B cell (primary cell): Measurements from ENCODE around the gene B3GNT9. TPM values are rescaled to one million over a fixed set of nuclear protein-coding genes. Genes with fewer than 3 reads are reported as not detected.

Experiments
- ATAC-seq: fragments of 200-7000 bp; cut with Tn5 transposase; one replicate; pipeline ENCODE4 v1.10.0; 2021; ENCODE audit warnings: low read depth, mild to moderate bottlenecking, moderate number of reproducible peaks, moderate library complexity
- CTCF ChIA-PET: fragments of 350-600 bp; sonication (Branson Sonifier 250); formaldehyde crosslinking; loops from one replicate; lab custom pipeline; 2021; ENCODE audit warnings: antibody characterized with exemption, inconsistent platforms; lab: Charles Lee
- POLR2A ChIA-PET: fragments of 350-600 bp; sonication (Branson Sonifier 250); formaldehyde crosslinking; loops from one replicate; lab custom pipeline; 2021; ENCODE audit warnings: antibody characterized with exemption; lab: Charles Lee
- DNase-seq: peaks from one replicate; pipeline ENCODE4 v3.0.0; 2013
- H2AFZ ChIP-seq: 2 replicates; pipeline ENCODE4 v1.6.1; 2012; ENCODE audit warnings: mild to moderate bottlenecking, low read depth, low read length; ENCODE audit not compliant: insufficient read depth, poor library complexity, severe bottlenecking
- H3K27ac ChIP-seq, 2 donors: 1 replicate in 1 of 2; 2 replicates in 1 of 2; pipeline ENCODE4 v1.5.1; 2012 to 2013; ENCODE audit warnings: low read length in 2 of 2, mild to moderate bottlenecking in 2 of 2, moderate library complexity in 1 of 2
- H3K27me3 ChIP-seq, 4 experiments: fragments of 200-600 bp in 1 of 4; sonication (generic) in 1 of 4; replicated peaks in 1 of 4; 1 replicate in 2 of 4; 2 replicates in 2 of 4; pipeline versions ENCODE4 v1.6.1 to v1.7.0; 2013 to 2016; ENCODE audit warnings: low read length in 3 of 4, mild to moderate bottlenecking in 2 of 4, mixed read lengths in 1 of 4, moderate library complexity in 1 of 4; ENCODE audit not compliant: insufficient read depth in 4 of 4, control insufficient read depth in 3 of 4; ENCODE audit errors: control extremely low read depth in 1 of 4
- H3K36me3 ChIP-seq, 2 experiments: replicated peaks in 1 of 2; 1 replicate in 1 of 2; 2 replicates in 1 of 2; pipeline versions ENCODE4 v1.6.1 to v1.7.1; 2013; ENCODE audit warnings: low read length in 1 of 2; ENCODE audit not compliant: insufficient read depth in 2 of 2, control insufficient read depth in 1 of 2; ENCODE audit errors: control extremely low read depth in 1 of 2, extremely low read depth in 1 of 2
- H3K4me1 ChIP-seq, 2 donors: fragments of 200-600 bp in 1 of 2; sonication (generic) in 1 of 2; 1 replicate in 1 of 2; 2 replicates in 1 of 2; pipeline versions ENCODE4 v1.5.1 to v1.6.1; 2013 to 2017; ENCODE audit warnings: low read length in 2 of 2; ENCODE audit not compliant: control insufficient read depth in 2 of 2, insufficient read depth in 2 of 2
- H3K4me2 ChIP-seq: replicated peaks from 2 replicates; pipeline ENCODE3; 2012; ENCODE audit warnings: mild to moderate bottlenecking, low read depth, low read length; ENCODE audit not compliant: poor library complexity, severe bottlenecking
- H3K4me3 ChIP-seq, 5 experiments: fragments of 200-600 bp in 1 of 5; sonication (generic) in 1 of 5; 1 replicate in 3 of 5; 2 replicates in 2 of 5; pipeline versions ENCODE4 v1.5.1 to v1.7.0; 2011 to 2016; ENCODE audit warnings: low read length in 4 of 5, mild to moderate bottlenecking in 4 of 5, low read depth in 2 of 5, control low read depth in 1 of 5, moderate library complexity in 1 of 5; ENCODE audit not compliant: insufficient read depth in 1 of 5; ENCODE audit errors: control extremely low read depth in 1 of 5, extremely low read depth in 1 of 5
- H3K79me2 ChIP-seq: fragments of 200-600 bp; sonication (generic); one replicate; pipeline ENCODE4 v1.6.0; 2016; ENCODE audit warnings: low read length; ENCODE audit not compliant: control insufficient read depth, insufficient read depth
- H3K9ac ChIP-seq: fragments of 200-600 bp; sonication (generic); 2 replicates; pipeline ENCODE4 v1.6.1; 2017; ENCODE audit warnings: mild to moderate bottlenecking, low read length, moderate library complexity
- H3K9me3 ChIP-seq, 3 donors: one replicate each; pipeline versions ENCODE4 v1.6.1 to v1.7.1; 2013; ENCODE audit warnings: low read length in 2 of 3; ENCODE audit not compliant: control insufficient read depth in 2 of 3, insufficient read depth in 1 of 3; ENCODE audit errors: control extremely low read depth in 1 of 3
- H4K20me1 ChIP-seq: 2 replicates; pipeline ENCODE4 v1.6.0; 2012; ENCODE audit warnings: mild to moderate bottlenecking, low read length; ENCODE audit not compliant: insufficient read depth, control insufficient read depth, poor library complexity, severe bottlenecking
- H3K27ac Mint-ChIP-seq: one replicate; pipeline ENCODE4 v1.8.0; 2021; ENCODE audit warnings: mixed read lengths
- H3K27me3 Mint-ChIP-seq: one replicate; pipeline ENCODE4 v1.8.0; 2021; ENCODE audit warnings: mixed read lengths
- H3K4me1 Mint-ChIP-seq: one replicate; pipeline ENCODE4 v1.8.0; 2021; ENCODE audit warnings: mixed read lengths
- H3K4me3 Mint-ChIP-seq: one replicate; pipeline ENCODE4 v1.8.0; 2021; ENCODE audit warnings: mixed read lengths
- H3K9me3 Mint-ChIP-seq: one replicate; pipeline ENCODE4 v1.8.0; 2022; ENCODE audit warnings: mixed read lengths; ENCODE audit not compliant: insufficient read depth
- CTCF ChIP-seq: fragments of 200-600 bp; IDR thresholded peaks from one replicate; pipeline ENCODE4 v1.8.0; 2022; ENCODE audit warnings: antibody characterized with exemption, mild to moderate bottlenecking
- EZH2 ChIP-seq: IDR thresholded peaks from 2 replicates; pipeline ENCODE4 v1.6.1; 2012; ENCODE audit warnings: borderline replicate concordance, low read depth, mild to moderate bottlenecking, moderate library complexity, low read length; ENCODE audit not compliant: insufficient read depth, poor library complexity, severe bottlenecking
- WGBS: methylation state at CpG from one replicate; pipeline ENCODE4 v1.1.5; 2013; ENCODE audit warnings: missing lambda C conversion rate; ENCODE audit not compliant: insufficient coverage; 5-methylcytosine and 5-hydroxymethylcytosine counted together
- intact Hi-C: fragments of 100-400 bp; cut with micrococcal nuclease; formaldehyde crosslinking; loops from one replicate; pipeline ENCODE4 v1.10.0; 2022
- polyA plus RNA-seq: library from polyadenylated mRNA; depleted of rRNA; stranded (reverse); fragments of >200 nt; gene quantifications from 2 replicates; pipeline ENCODE4 v1.2.3, GENCODE V29; 2012
- total RNA-seq, 2 donors: library from RNA; stranded (reverse); fragments of 120-200 nt in 1 of 2; gene quantifications; 1 replicate in 1 of 2; 2 replicates in 1 of 2; pipeline versions ENCODE4 v1.2.3 to v1.2.4, GENCODE V29; 2013 to 2022

The B3GNT9 gene
- total and polyA plus RNA-seq, 2 donors (not counting 1 experiment from before 2014, with no cell fraction given), result 1.6 to 2.5 TPM

GRCh38 chr16:67192781-67193361 lies 42.1 kb upstream of the B3GNT9 start:
- peak overlapping the region; percentile 65 for H3K27ac Mint-ChIP-seq
- DNase-seq (no peak), ATAC-seq (no peak)
- H3K27me3 Mint-ChIP-seq, result peaks cover 2% of the 10 kb centered on the region
- peaks cover 22 to 28% of the 10 kb centered on the region in 2 donors for H3K4me1 ChIP-seq
- H2AFZ ChIP-seq, result no peak overlapping the region
- peaks cover 34% of the 10 kb centered on the region for H3K4me1 Mint-ChIP-seq
- H3K36me3 ChIP-seq, result peaks cover 0 to 42% of the 10 kb centered on the region in 2 experiments
- H3K9me3 ChIP-seq, result peaks cover 0 to 5% (median 0%) of the 10 kb centered on the region in 3 donors
- peaks cover 43% of the 10 kb centered on the region for H3K79me2 ChIP-seq
- peak overlapping the region; percentile 94 for H3K9ac ChIP-seq
- H3K27me3 ChIP-seq, result peaks cover 0 to 11% (median 0%) of the 10 kb centered on the region in 4 experiments
- peak overlapping the region; percentile 54 to 98 (median 97) for H3K4me3 ChIP-seq
- no peaks in the 10 kb centered on the region for H3K9me3 Mint-ChIP-seq
- H3K4me2 ChIP-seq, result peak overlapping the region; percentile 97
- 34% methylated on average over 15 of the region's 17 CpGs for WGBS
- peaks cover 47% of the 10 kb centered on the region for H4K20me1 ChIP-seq
- no peak for TF ChIP-seq EZH2
- peak overlapping the region; percentile 52 to 93 for H3K27ac ChIP-seq
- POLR2A ChIA-PET, result interaction anchor here (0.6 to 2.2 kb wide), 2 partner anchors 27 to 34 kb away, joined by 3 to 4 read pairs; partner anchors contain the start of gene TMEM208
- CTCF ChIA-PET, result interaction anchor here (0.6 kb wide), 1 partner anchor 709 kb away, joined by 3 read pairs; no protein-coding TSS in a partner anchor
- H3K4me3 Mint-ChIP-seq, result peak overlapping the region; percentile 92
- intact Hi-C loops, result loop anchor here (1.0 to 2.0 kb wide), 4 partner anchors 10 to 54 kb away; partner anchors contain the start of genes FHOD1, MATCAP1 and TMEM208

GRCh38 chr16:67191995-67192681 lies 41.3 kb upstream of the B3GNT9 start, which contains the start of gene E2F4:
TSS of gene E2F4 (plus strand) at chr16:67192155. CDS start at chr16:67192228, 73 bp downstream.
- peak within 1 kb of the TSS; percentile 54 to 98 (median 97) for H3K4me3 ChIP-seq
- Mint-ChIP-seq H3K9me3 (no peaks in the 10 kb centered on the region), H3K27me3 (peaks cover 2% of the 10 kb centered on the region), H3K27ac (peak within 1 kb of the TSS; percentile 92), H3K4me3 (peak within 1 kb of the TSS; percentile 92), H3K4me1 (peaks cover 34% of the 10 kb centered on the region)
- TF ChIP-seq CTCF, result no peak
- POLR2A ChIA-PET, result interaction anchor here (0.6 to 2.2 kb wide), 2 partner anchors 26 to 34 kb away, joined by 3 to 4 read pairs; partner anchors contain the start of gene TMEM208
- peaks cover 0 to 35% of the 10 kb centered on the region in 2 experiments for H3K36me3 ChIP-seq
- H3K9ac ChIP-seq, result peak within 1 kb of the TSS; percentile 94
- ATAC-seq (peak; percentile 96), DNase-seq (peak; percentile 93)
- H4K20me1 ChIP-seq, result peaks cover 40% of the 10 kb centered on the region
- CTCF ChIA-PET, result interaction anchor here (0.6 kb wide), 1 partner anchor 709 kb away, joined by 3 read pairs; no protein-coding TSS in a partner anchor
- H3K4me1 ChIP-seq, result peaks cover 22 to 28% of the 10 kb centered on the region in 2 donors
- WGBS, result under 1% methylated on average over 54 of the region's 54 CpGs
- H3K27ac ChIP-seq, result peak within 1 kb of the TSS; percentile 52 to 93
- peaks cover 43% of the 10 kb centered on the region for H3K79me2 ChIP-seq
- peaks cover 0 to 17% (median under 1%) of the 10 kb centered on the region in 4 experiments for H3K27me3 ChIP-seq
- peak within 1 kb of the TSS; percentile 78 for H2AFZ ChIP-seq
- intact Hi-C loops, result loop anchor here (1.0 to 2.0 kb wide), 4 partner anchors 9 to 55 kb away; partner anchors contain the start of genes FHOD1, MATCAP1 and TMEM208
- peaks cover 0 to 5% (median 0%) of the 10 kb centered on the region in 3 donors for H3K9me3 ChIP-seq
- peak within 1 kb of the TSS; percentile 97 for H3K4me2 ChIP-seq
